GM18907 (cell line): ENCODE data around the gene VAV1.
"Not testable (repeated sequence)": the region's sequence is repeated elsewhere in the genome, so short reads cannot be mapped to it uniquely, and the experiment has no call there.

Source experiments
- ATAC-seq: cut with Tn5 transposase; IDR thresholded peaks from one replicate; pipeline ENCODE4 v1.9.1; 2021; ENCODE audit warnings: mild to moderate bottlenecking, moderate library complexity; ENCODE audit not compliant: unreplicated experiment

Gene VAV1

DNA sequence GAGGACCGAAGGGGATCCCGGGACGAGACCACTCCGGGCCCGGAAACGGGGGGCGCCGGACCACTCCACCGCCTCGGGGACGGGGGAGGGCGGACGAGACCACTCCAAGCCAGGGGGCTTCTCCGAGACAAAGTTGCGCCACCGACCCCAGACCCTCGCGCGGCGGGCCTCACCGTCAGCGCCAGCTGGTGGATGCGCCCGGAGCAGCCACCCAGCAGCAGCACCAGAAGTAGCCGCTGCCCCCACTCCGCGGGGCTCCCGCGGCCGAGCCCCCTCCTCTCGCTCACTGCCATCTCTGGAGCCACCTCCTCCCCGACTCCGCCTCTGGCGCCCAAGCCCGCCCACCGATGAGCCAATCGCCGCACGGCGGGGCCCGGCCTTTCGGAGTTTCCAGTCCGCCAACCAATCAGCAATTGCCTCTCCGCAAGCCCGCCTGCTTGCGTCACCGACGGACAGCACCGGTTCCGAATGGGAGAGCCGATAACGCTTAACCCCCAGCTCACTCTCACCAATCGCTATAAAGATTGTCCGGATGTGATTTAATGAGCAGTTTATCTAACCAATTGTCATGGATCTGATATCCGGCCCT, 35.1 kb upstream of the VAV1 start, which contains the start of gene GPR108:
Gene GPR108, minus strand, starts transcription at position 297 of the 589 bp plus-strand sequence. Its CDS starts 4 bp downstream, at position 293.
- peak; percentile 62 for ATAC-seq

DNA sequence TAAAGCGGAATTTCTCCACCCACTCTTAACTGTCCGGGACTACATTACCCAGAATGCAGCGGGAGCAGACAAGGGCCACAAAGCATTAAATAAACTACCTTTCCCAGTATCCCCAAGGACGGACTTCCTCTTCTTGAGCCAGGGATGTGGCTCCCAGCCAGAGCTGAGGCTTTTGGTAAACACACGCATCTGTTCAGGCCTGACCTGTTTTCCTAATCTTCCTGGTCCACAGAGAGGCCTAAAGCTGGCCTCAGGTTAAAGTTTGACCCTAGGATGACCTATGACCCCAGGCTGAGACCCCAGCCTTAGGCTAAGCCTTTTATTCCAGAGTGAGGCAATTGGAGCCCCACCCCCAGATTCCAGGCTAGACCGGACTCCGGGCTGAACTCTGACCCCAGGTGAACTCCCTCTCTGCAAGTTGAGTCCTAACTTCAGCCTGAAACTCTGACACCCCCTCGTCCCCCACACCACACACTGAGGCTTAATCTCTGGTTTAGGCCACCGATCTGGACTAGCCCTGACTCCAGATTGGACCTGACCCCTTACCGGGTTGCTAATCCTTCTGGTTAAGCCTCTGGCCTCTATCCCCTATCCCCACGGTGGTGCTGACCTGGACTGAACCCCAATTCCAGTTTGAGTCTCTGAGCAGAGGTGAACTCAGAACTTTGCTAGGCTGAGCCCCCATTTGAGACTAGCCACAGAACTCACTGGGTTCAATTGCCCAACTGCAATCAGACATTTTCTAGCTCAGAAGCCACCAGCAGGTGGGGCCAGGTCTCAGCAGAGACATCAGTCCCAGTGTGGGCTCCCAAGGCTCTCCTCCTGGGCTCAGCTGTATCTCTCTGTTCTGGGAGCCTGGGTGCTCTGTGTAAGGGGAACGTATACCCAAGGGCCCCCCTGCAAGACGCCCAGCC, 34.4 kb upstream of the VAV1 start:
- ATAC-seq = peak; percentile 3

DNA sequence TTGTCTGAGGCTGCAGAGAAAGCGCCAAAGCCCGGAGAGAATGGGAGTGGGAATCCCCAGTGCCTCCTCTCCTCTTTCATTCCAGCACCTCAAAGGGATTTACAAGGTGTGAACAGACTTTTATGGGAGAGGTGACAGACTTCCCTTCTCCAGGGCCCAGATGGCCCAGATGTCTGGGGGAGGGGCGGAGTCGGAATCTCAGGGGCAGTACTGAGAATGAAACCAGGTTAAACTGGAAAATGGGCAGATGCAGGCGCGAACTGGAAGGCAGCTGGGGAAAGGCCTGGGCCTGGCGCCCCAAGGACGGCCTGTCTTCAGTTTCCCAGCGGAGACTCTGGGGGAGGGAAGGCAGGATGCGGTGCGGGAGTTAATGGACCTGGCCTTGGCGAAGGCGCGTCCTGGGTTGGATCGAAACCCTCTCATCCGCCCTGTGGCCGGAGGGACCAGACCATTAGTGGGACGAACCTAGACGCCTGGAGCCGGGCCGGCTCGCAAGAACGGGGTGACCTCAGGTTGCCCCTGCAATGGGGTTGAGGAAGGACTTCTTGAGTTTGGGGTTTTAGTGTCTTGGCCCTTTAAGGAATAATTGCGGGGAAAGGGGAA, 33.6 kb upstream of the VAV1 start:
- no peak for ATAC-seq

DNA sequence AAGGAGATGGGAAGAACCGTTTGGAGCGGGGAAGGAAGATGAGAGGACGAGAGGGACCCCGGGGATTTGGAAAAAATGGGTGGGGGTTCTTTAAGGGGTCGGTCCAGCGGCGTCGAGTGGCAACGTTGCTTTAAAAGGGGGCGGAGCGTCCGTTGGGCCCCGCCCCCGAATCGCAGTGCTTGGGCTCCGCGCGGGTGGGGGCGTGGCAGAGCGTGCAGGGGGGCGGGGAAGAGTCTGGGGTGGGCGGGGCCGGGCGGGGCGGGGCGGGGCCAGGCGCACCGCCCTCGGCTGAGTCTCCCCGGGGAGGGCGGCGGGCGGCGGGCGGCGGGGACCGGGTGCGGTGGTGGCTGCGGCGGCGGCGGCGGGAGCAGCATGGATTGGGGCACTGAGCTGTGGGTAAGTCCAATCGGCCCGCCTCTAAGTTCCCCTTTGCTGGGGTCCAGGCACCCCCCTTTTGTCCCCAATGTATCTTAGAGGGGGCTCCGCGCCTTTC, 33.1 kb upstream of the VAV1 start, which contains the start of gene TRIP10:
Gene TRIP10, plus strand, starts transcription at position 291 of the 493 bp plus-strand sequence. Its CDS starts 82 bp downstream, at position 373.
- no peak for ATAC-seq

DNA sequence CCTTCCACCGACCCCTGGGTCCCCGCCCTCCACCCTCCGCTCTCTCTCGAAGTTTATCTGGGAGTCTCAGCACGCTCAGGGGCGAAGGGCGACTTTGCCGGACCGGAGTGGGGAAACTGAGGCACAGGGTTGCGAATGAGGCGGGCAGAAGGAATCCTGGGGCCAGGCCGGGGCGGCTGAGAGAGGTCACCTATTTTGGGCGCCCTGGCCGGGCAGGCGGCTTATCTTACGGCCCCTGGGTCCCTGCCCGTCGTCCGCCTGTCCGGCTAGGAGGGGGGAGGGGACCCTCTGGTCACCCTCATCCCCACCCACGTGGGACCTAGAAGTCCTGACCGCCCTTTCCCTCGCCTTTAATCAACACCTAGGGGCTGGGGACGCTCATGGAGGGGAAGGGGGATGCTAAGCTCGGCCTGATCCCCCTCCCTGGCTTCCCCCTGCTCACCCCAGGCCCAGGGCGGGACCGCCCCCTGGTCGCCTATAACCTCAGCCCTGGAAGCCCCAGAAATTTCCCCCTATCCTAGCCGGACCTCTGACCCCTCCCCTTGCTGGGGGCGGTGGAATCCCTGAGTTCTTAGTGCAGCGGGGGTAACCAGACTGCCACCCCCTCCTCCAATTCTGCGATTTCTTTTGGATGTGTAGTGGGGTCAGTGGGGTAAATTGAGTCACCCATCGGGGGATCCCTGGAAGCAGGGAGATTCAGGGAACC, 32.5 kb upstream of the VAV1 start:
- ATAC-seq = no peak

DNA sequence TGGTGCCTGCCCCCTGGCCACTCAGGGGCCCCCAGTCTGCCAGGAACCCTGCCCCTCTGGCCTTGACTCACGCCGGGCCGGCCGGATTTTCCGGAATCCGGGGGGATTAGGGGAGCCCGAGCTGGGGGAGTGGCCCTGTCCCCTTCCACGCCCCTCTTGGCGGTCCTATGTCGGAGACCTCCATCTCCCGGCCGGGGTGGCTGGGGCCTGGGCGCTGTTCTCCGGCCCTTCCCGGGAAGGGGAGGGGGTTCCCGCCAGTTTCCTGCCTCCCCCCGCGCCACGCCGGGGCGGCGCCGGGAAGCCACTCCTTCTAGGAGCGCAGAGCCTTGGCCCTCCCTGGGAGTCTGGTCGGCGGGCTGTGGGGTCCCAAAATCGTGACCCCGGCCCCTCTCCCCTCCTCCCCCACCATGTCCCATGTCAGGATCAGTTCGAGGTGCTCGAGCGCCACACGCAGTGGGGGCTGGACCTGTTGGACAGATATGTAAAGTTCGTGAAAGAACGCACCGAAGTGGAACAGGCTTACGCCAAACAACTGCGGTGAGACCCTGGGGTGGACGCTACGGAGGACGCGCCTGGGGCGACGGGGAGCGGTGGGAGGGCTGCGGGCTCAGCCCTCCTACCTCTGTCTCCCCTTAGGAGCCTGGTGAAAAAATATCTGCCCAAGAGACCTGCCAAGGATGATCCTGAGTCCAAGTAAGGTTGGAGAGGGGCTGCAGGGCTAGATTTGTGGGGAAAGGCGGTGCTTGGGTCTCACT, 31.7 kb upstream of the VAV1 start:
- ATAC-seq = no peak

DNA sequence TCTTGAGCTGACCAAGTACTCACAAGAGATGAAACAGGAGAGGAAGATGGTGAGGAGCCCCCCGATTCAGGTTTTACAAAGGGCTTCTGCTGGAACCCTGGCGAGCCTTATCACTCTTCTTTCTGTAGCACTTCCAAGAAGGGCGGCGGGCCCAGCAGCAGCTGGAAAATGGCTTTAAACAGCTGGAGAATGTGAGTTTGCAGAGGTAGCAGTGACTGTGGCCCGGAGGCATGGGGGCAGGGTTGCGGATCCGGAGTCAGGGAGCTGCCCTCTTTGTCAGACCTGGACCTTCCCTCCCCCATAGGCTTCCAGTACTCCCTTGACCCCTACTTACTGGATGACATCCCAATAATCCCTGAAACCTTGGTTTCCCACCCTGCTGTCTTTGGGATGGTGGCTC, 29.4 kb upstream of the VAV1 start:
- no peak for ATAC-seq

DNA sequence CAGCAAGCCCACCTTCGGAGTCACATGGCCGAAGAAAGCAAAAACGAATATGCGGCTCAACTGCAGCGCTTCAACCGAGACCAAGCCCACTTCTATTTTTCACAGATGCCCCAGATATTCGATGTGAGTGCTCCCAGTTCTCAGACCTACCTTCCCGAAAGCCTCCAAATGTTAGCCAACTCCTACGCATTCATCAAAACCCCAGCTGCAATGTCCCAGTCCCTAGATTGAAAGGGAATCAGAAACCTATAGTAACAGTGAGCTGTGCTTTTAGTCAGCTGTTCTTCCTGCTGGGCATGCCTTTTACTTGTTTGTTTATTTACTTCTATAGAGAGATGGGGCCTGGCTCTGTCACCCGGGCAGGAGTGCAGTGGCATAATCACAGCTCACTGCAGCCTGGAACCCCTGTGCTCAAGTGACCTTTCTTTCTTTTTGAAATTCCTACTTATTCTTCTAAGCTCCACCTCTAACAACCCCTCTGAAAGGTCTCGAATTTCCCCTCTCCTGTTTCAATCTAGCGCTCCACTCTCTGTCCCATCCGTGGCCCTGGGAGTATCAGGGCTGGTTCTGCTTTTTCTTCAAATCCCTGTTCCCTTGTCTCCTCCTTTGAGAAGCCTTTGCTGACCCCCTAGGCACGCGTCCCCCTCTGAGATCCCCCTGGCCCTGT, 28.7 kb upstream of the VAV1 start:
- no peak for ATAC-seq

DNA sequence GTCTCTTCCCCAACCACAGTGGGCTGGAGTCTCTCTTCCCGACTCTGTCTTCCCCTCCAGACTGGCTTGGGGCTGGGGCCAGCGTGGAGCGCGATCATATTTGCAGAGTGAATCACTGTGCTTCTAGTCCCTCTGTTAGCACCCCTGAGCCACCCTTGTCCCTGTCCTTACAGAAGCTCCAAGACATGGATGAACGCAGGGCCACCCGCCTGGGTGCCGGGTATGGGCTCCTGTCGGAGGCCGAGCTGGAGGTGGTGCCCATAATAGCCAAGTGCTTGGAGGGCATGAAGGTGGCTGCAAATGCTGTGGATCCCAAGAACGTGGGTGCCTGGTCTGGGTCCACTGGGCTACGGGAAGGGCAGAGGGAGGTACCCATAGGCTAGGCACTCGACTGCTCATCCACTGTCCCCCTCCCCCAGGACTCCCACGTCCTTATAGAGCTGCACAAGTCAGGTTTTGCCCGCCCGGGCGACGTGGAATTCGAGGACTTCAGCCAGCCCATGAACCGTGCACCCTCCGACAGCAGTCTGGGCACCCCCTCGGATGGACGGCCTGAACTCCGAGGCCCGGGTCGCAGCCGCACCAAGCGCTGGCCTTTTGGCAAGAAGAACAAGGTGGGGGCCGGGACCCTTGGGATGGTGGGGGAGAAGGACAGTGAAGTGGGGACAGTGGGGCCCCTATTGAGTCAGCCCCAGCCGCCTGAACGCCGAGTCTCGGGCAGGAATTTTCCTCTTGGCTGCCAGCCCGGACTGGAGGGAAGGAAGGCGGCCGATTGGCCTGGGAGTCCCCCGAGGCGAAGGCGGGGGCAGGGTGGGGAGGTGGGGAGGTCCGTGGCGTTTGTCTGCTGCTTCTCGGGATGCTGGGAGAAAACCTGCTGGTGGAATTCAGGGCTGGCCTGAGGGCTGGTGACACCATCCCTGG, 27.9 kb upstream of the VAV1 start:
- ATAC-seq = no peak

DNA sequence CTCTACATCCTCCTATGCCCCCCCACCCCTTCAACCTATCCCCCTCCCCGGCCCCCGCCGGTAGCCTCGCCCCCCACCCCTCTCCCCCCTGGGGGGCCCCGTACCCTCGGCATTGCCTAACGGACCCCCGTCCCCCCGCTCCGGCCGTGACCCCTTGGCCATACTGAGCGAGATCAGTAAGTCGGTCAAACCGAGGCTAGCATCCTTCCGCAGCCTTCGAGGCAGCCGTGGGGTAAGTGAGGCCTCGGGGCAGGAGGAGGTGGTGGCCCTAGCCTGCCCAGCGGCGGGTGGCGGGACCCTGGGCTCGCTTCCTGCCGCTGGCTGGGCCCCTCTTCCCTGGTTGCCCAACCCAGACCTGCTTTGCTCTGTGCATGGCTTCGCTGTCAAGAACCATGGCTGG, 26.5 kb upstream of the VAV1 start:
- no peak for ATAC-seq

DNA sequence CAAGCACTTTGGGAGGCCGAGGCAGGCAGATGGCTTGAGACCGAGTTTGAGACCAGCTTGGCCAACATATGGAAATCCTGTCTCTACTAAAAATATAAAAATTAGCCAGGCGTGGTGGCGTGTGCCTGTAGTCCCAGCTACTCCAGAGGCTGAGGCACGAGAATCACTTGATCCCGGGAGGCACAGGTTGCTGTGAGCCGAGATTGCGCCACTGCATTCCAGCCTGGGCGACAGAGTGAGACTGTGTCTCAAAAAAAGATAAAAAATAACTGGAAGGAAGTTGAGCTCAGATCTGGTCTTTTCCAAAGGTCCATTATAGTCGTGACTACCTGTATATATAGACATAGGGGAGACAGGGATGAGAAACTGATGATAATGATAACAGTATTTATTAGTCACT, 24.0 kb upstream of the VAV1 start:
- ATAC-seq = not testable (repeated sequence)

DNA sequence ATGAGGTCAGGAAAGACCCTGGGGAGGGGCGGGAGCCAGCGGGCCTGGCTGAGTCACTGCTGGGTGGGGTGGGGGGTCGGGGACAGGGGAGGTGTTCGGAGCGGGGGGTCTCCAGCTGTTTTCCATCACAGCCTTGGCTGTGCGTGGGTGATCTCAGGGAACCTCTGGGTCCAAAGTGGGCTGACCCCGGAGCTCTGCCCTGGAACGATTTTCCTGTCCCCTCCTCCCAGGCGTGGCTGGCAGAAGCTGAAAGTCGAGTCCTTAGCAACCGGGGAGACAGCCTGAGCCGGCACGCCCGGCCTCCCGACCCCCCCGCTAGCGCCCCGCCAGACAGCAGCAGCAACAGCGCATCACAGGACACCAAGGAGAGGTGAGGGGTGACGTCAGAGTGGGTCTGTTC, 22.4 kb upstream of the VAV1 start:
- no peak for ATAC-seq

DNA sequence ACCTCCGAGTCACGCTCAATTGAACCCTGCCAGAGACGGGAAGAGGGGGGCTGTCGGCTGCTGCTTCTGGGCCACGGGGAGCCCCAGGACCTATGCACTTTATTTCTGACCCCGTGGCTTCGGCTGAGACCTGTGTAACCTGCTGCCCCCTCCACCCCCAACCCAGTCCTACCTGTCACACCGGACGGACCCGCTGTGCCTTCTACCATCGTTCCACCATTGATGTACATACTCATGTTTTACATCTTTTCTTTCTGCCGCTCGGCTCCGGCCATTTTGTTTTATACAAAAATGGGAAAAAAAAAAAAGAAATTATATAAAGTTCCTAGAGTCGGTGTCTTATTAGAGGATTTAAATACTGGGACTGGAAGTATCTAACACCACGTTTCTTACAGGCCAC, 21.3 kb upstream of the VAV1 start:
- no peak for ATAC-seq

DNA sequence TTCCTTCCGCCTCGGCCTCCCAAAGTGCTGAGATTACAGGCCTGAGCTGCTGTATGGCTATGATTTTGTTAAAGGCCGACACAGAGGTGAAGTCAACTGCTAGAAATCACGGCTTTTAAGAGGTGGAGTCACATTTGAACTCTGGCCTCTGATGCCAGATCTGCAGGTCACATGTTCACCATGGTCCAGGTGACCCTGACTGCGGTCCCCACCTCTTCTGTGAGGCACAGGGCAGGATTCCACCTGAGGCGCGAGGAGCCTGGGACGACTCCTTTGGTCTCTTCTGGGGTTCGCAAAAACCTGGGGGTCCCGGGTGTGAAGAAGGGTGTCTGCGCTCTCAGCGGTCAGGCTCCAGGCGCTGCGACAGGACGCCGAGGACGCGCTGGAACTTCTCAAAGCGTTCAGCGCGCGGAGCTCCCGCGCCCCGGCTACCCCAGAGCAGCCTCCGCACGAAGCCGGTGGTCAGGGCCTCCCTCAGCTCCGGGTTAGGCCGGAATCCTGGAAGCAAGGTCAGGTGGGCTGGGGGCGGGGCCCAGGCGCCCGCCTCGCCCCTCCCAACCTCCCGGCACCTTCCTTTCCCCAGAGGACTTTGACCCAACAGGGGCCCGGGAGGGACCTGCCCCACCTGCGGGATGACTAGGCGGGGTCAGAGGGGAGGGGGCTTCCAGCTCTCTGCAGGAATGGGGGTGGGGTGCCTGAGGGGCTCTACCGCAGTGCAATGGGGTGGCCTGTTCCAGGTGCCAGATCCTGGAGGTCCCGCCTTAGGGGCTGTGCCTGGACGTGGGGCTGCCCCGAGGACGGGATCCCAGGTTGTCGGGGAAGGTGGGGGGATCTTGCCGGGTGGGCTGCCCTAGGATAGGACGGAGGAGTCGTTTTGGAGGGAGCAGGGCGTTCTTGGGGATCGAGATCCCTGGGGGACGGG, 20.0 kb upstream of the VAV1 start:
- ATAC-seq = no peak

DNA sequence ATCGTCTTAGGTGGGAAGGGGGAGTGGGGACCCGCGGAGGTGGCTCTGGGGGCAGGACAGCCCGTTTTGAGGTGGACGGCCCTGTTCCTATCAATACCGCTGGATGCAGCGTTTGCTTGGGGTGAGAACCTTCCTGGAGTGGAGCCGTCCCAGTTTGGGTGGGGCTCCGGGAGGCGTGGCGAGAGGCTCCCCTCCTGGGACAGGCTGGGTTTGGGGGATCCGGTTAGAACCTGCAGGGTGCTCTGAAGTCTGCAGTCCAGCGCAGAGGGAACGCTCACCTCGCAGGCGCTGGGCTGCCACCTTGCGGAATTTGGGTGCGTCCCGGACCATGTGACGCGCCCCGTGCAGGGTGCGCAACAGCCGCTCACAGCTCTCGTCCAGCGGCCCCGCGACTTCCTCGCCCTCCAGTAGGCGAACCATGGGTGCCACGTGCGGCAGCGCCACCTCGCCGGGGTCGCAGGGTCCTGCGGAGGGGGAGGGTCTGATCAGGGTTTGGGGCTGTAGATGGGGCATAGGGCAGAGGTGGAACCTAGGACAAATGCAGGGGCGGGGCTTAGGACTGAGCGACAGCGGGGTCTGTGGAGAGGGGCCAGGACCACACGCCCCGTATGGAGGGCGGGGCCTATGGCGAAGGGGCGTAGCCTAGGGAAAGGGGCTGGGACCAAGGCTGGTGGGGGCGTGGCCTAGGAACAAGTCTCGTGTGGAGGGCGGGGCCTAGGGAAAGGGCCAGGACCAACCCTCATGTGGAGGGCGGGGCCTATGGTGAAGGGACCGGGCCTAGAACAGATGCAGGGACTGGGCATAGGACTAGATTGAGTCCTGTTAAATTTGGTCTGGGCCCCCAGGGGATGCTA, 19.1 kb upstream of the VAV1 start:
- ATAC-seq = peak; percentile 81

DNA sequence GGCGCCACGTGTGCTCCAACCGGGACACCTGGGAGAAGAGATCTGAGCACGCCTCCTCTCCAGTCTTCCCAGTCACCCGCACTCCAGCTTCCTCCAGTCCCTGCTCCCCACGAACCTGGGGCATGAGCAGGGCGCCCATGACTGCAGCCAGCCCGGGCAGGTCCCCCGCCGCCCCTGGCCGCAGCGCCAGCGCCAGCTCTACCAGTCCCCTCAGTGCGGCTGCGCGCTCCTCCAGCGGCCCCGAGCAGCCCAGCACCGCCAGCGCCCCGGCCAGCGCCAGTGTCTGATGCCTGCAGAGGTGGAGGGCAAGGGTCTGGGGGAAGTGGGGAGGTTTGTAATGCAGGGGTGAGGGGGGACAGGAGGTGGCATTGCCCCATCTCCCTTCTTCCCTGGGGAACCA, 18.4 kb upstream of the VAV1 start:
- ATAC-seq = no peak
